ENCODE measurements around the gene LDLRAD4. TPM values are rescaled to one million over a fixed set of nuclear protein-coding genes. Genes with fewer than 3 reads are reported as not detected.
A peak's percentile ranks its signal among the peaks of the same experiment; 100 is the strongest.

Gene LDLRAD4
- total and polyA plus RNA-seq, 11 donors: 10.4 to 44.0 (median 29.6) TPM

DNA sequence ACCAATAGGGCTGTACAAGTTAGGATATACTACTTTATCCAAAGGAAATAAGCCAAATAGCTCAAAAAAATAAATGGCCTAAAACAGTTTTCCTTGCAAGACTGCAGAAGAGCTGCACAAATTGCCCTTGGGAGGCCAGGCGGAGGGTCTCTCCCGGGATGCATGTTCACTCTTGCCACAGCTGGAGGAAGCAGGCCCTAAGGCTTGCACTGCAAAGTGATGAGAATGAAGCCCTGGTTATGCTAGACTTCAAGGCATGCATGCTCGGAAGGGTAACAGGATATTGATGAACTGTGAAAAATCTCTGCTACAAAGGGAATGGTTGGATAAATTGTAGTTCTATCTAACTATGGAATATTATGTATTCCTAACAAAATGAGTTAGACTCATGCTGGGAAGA lies 27.5 kb upstream of the LDLRAD4 start:
- WGBS, 4 donors: 48 to 63% (median 60%) methylated on average over 3 of the region's 3 CpGs
- H3K4me1 ChIP-seq: peaks cover 0 to 11% (median 0%) of the 10 kb centered on the region in 12 donors
- intact Hi-C loops (cut with DNase I): no loop called here

DNA sequence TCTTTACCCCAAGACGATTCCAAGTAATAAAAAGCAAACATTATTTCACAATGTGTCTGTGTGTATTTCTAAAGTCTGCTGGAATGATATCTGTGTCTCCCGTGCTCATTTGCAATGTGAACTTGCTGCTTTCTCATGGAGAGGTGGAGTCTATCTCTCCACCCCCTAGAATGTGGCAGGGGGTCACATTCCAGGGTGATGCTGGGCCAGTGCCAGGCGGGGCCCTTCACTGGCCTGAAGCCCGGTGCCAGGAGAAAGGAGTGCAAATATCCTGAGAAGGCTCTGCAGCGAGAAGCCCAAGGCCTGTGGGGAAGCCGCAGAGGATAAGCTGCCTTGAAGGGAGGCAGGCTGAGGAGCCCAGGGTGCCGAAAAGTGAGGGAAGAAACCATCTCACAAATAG lies 26.8 kb upstream of the LDLRAD4 start:
- Histone ChIP-seq H3K9me3 (peaks cover 0 to 10% (median 0%) of the 10 kb centered on the region in 12 donors), H3K36me3 (no peaks in the 10 kb centered on the region), H3K27me3 (no peaks in the 10 kb centered on the region), H3K27ac (no peak overlapping the region), H3K4me1 (peaks cover 0 to 5% (median 0%) of the 10 kb centered on the region in 12 donors), H3K4me3 (no peak overlapping the region)
- DNase-seq: no peak
- WGBS, 4 donors: 24 to 34% (median 31%) methylated on average over 7 of the region's 7 CpGs
- ATAC-seq: peak in 3 of 4 donors; percentile 48 to 61 (median 52)
- intact Hi-C loops (cut with DNase I): no loop called here
- no peak for TF ChIP-seq POLR2A (IDR thresholded peaks at IDR 0.05)
- TF ChIP-seq, protein P1, sequence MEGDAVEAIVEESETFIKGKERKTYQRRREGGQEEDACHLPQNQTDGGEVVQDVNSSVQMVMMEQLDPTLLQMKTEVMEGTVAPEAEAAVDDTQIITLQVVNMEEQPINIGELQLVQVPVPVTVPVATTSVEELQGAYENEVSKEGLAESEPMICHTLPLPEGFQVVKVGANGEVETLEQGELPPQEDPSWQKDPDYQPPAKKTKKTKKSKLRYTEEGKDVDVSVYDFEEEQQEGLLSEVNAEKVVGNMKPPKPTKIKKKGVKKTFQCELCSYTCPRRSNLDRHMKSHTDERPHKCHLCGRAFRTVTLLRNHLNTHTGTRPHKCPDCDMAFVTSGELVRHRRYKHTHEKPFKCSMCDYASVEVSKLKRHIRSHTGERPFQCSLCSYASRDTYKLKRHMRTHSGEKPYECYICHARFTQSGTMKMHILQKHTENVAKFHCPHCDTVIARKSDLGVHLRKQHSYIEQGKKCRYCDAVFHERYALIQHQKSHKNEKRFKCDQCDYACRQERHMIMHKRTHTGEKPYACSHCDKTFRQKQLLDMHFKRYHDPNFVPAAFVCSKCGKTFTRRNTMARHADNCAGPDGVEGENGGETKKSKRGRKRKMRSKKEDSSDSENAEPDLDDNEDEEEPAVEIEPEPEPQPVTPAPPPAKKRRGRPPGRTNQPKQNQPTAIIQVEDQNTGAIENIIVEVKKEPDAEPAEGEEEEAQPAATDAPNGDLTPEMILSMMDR (IDR thresholded peaks at IDR 0.05): no peak

More for the DNA sequence above, 27.5 kb upstream of the LDLRAD4 start:
- no peak for DNase-seq
- TF ChIP-seq, protein P1 (IDR thresholded peaks at IDR 0.05): no peak
- TF ChIP-seq POLR2A (IDR thresholded peaks at IDR 0.05): no peak
- peaks cover 0 to 10% (median 0%) of the 10 kb centered on the region in 12 donors for H3K9me3 ChIP-seq
- ATAC-seq: no peak
- no peaks in the 10 kb centered on the region for H3K36me3 ChIP-seq
- no peak overlapping the region for H3K4me3 ChIP-seq
- no peak overlapping the region for H3K27ac ChIP-seq
- H3K27me3 ChIP-seq: no peaks in the 10 kb centered on the region

DNA sequence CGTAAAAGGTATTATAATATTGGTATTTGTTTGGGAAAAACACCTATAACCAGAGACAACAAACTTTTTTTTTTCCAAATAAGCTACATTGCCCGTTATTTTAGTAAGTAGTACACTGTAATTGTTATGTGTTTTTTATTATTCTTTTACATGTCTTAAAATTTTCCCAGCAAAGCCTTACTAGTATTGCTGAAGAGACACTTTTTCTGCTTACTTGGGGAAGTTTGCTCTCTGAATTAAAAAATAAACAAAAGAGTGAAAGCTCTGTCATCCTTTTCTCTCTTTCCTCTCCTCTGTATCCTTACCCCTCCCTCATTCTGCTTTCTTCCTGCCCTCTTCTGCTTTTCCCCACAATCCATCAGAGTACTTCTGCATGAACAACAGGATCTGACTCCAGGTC lies 25.6 kb upstream of the LDLRAD4 start:
- intact Hi-C loops (cut with DNase I): no loop called here
- WGBS, 4 donors: 88 to 92% (median 90%) methylated on average over 2 of the region's 2 CpGs
- H3K4me3 ChIP-seq: no peak overlapping the region
- TF ChIP-seq POLR2A (IDR thresholded peaks at IDR 0.05): no peak
- TF ChIP-seq, protein P1 (IDR thresholded peaks at IDR 0.05): no peak
- H3K9me3 ChIP-seq: peaks cover 0 to 10% (median 0%) of the 10 kb centered on the region in 12 donors
- H3K4me1 ChIP-seq: peaks cover 0 to 5% (median 0%) of the 10 kb centered on the region in 12 donors
- H3K27ac ChIP-seq: no peak overlapping the region
- ATAC-seq (no peak), DNase-seq (no peak)
- no peaks in the 10 kb centered on the region for H3K27me3 ChIP-seq
- H3K36me3 ChIP-seq: no peaks in the 10 kb centered on the region

DNA sequence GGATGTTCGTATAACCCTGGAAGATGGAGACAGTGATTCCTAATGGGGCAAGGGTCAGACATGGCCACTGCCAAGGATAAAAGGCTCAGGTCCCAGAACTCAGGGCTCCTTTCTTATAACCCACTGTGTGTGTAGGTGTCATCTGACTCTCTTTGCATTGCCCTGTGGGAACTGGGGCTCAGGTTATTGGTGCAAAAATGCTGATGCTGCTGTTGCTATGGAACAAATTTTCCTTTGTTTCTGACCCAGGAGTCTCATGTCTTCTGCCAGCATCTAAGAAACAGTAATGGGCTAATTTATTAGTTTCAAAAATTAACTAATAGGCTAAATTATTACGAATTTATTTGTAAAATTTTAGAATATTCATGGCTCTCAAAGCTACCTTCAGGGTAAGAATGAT lies 24.3 kb upstream of the LDLRAD4 start:
- Histone ChIP-seq H3K4me3 (no peak overlapping the region), H3K36me3 (no peaks in the 10 kb centered on the region), H3K9me3 (peaks cover 0 to 20% (median 6%) of the 10 kb centered on the region in 12 donors), H3K27me3 (no peaks in the 10 kb centered on the region), H3K4me1 (peaks cover 0 to 5% (median 0%) of the 10 kb centered on the region in 12 donors), H3K27ac (no peak overlapping the region)
- no peak for DNase-seq
- no peak for ATAC-seq
- WGBS, 4 donors: 45 to 81% (median 68%) methylated on average over 2 of the region's 2 CpGs
- intact Hi-C loops (cut with DNase I): no loop called here
- TF ChIP-seq, protein P1 (IDR thresholded peaks at IDR 0.05): no peak
- no peak for TF ChIP-seq POLR2A (IDR thresholded peaks at IDR 0.05)
